ENCODE results near the gene SMTNL2. TPM values are rescaled to one million over a fixed set of nuclear protein-coding genes. Genes with fewer than 3 reads are reported as not detected.

The SMTNL2 gene
- 0.47 and 10.1 TPM in 2 replicates for total RNA-seq

DNA sequence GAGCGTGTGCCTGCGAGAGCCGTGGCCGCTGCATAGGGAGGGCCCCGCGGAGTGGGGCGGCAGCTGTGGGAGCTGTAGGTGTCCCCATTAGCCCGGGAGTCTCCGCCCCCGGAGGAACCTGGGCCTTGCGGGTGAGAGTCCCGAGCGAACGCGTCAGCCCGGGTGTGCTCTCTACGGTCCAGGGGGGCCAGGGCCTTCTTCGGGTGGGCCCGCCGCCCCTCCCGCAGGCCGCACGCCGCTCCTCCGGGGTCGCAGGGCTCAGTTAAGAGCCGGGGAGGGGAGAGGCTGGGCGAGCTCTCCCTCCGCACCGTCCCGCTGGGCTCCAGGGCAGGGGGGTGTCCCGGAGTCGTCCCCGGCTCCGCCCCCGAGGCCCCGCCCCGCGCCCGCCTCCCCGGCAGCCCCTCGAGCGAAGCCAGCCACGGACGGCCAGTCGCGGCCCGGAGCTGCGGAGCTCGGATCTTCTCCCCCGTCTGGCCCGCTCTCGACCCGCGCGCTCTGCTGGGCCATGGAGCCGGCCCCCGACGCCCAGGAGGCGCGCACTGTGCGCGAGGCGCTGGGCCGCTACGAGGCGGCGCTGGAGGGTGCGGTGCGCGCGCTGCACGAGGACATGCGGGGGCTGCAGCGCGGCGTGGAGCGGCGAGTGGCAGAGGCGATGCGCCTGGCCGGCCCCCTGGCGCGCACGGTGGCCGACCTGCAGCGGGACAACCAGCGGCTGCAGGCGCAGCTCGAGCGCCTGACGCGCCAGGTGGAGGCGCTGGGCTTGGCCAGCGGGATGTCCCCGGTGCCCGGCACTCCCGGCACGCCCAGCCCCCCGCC is at the start of gene SMTNL2:
Gene SMTNL2, plus strand, starts transcription at position 429 of the 816 bp plus-strand sequence. Its CDS starts 77 bp downstream, at position 506.

DNA sequence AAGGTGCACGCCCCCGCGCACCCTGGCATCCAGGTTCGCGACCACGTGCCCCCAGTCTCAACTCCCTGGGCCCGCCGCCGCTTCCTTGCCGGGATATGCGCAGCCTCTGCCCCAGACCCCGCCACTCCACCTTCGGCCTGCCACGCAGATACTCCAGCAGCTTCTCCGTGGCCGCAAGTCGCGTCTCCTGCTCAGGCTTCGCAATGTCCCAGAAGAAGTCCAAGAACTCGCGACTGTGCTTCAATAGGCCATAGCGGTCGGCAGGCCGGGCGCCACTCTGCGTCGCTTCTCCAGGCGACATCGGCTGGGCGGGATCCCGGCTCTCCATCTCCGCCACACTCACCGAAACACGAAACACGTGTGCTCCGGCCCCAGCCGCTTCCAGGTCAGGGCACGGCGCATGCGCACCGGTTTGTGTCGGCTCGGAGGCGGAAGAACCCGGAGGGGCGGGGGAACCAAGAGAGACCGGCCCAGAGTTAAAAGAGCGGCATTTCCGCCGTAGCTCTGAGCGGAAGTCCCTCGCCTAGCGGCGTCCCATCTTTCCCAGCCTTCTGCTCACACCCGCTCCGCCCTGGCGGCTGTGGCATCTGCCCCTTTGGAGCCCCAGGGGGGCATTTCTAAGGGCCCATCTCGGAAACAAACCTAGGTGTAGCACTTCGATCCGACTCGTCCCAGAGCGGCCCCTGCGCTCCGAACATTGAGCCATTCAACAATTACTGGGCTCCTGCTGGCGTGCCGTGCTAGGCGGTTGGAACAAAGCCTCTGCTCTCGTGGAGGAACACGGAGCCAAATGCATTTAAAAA is 29.1 kb upstream of the SMTNL2 start, which contains the start of gene MYBBP1A:
Gene MYBBP1A, minus strand, starts transcription at position 388 of the 803 bp plus-strand sequence. Its CDS starts 60 bp downstream, at position 328.

DNA sequence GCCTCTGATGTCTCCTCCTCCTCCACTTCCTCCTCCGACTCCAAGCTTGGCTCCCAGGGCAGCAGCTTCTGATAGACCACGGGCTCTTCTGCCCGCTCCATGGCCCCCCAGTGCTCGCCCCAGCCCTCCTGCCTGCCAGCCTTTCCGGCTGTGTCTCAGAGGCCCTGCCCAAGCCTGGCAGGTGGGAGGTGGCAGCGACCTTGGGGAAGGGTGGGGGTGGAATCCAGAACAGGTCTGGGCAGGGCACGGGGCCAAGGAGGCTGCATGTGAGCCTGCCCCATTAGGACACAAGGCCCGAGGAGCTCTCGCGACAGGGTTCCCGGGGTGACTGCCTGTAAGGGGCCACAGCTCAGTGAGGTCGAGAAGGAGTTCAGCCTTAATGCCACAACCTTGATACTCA is 23.9 kb upstream of the SMTNL2 start, which contains the start of gene GGT6:
Gene GGT6, minus strand, starts transcription at position 157 of the 400 bp plus-strand sequence. Its CDS starts 56 bp downstream, at position 101.

DNA sequence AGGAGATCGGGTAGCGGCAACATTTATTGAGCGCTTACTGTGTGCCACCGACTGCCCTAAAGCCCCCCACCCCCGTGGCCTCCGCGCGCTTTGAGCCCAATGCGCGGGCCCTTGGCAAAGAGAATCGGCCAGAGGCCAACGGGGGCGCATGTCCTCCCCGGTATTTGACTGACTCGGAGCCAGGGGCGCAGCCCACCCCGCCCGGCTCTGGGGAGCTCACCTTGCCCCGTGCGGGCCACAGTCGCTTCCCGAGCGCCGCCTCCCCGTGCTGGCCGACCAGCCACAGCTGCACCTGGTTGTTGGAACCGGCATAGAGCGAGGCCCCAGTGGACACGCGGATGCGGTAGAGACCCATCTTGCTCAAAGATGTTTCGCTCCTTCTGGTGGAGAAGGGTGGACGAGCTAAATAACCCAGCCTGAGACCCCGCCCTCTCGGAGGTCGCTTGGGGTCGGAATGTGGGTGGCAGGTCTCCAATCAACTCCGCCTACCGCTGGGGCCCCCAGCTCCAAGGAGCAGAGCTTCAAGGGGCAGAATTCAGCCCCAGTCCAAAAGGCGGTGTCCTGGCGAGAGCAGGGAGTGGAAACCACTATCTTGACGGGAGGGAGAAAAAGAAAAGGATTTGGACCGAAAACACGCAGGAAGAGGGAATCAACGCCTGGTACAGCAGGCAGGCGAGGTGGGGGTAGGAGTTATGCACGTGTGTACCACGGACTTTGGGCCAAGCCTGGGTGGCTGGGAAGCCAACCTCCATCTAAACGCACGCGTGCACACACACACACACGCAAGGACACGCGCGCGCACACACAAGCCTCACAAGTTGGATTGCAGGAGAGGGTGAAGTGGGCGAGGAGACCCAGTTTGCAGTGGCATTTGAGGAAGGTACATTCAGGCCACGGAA is 57.2 kb downstream of the SMTNL2 start, which contains the start of gene ALOX15:
Gene ALOX15, minus strand, starts transcription at position 382 of the 899 bp plus-strand sequence. Its CDS starts 27 bp downstream, at position 355.

Other genes with a start within 250 kb of the SMTNL2 start
- gene UBE2G1, start 217.9 kb upstream of the SMTNL2 start, total RNA-seq: 10.9 and 16.9 TPM in 2 replicates
- not detected in 2 replicates for gene SPNS3, start 150.6 kb upstream of the SMTNL2 start, total RNA-seq
- gene SPNS2, start 85.6 kb upstream of the SMTNL2 start, total RNA-seq: 0.09 and 0.16 TPM in 2 replicates
- gene MYBBP1A, start 29.1 kb upstream of the SMTNL2 start, total RNA-seq: 21.9 and 32.3 TPM in 2 replicates
- gene GGT6, start 24.0 kb upstream of the SMTNL2 start, total RNA-seq: under 0.01 TPM in 1 of 2 replicates, not detected in the other
- gene ALOX15, start 57.1 kb downstream of the SMTNL2 start, total RNA-seq: 0.17 TPM in 1 of 2 replicates, not detected in the other
- 11.3 and 13.7 TPM in 2 replicates for gene PELP1, start 119.6 kb downstream of the SMTNL2 start, total RNA-seq
- gene ARRB2, start 126.1 kb downstream of the SMTNL2 start, total RNA-seq: 2.4 and 2.5 TPM in 2 replicates
- gene MED11, start 146.9 kb downstream of the SMTNL2 start, total RNA-seq: 11.3 and 18.5 TPM in 2 replicates
- 0.09 TPM in 1 of 2 replicates, not detected in the other for gene ZMYND15, start 155.3 kb downstream of the SMTNL2 start, total RNA-seq
- gene CXCL16, start 155.4 kb downstream of the SMTNL2 start, total RNA-seq: 0.63 and 1.6 TPM in 2 replicates
- gene TM4SF5, start 187.4 kb downstream of the SMTNL2 start, total RNA-seq: not detected in 2 replicates
- 1.1 and 1.2 TPM in 2 replicates for gene VMO1, start 201.8 kb downstream of the SMTNL2 start, total RNA-seq
- gene GLTPD2, start 204.4 kb downstream of the SMTNL2 start, total RNA-seq: not detected in 2 replicates
- gene PSMB6, start 211.6 kb downstream of the SMTNL2 start, total RNA-seq: 134 and 196 TPM in 2 replicates
- 19.9 and 20.4 TPM in 2 replicates for gene PLD2, start 222.6 kb downstream of the SMTNL2 start, total RNA-seq
- gene MINK1, start 248.8 kb downstream of the SMTNL2 start, total RNA-seq: 25.7 and 31.9 TPM in 2 replicates

Data from bronchial smooth muscle cell (primary cell).